ENCODE measurements around the gene STK33.

The STK33 gene

GRCh38 chr11:8352103-8352875 is 241.7 kb downstream of the STK33 start:
- DNase-seq, result no peak

GRCh38 chr11:8351223-8351622 is 242.8 kb downstream of the STK33 start:
- DNase-seq, result no peak

GRCh38 chr11:8347978-8348377 is 246.1 kb downstream of the STK33 start:
- DNase-seq, result no peak

- no peak for DNase-seq
Measured at GRCh38 chr11:8346157-8346755, 247.8 kb downstream of the STK33 start.

- DNase-seq, result no peak
Measured at GRCh38 chr11:8345179-8345578, 248.8 kb downstream of the STK33 start.

GRCh38 chr11:8344346-8344745 is 249.7 kb downstream of the STK33 start:
- no peak for DNase-seq

- peak; percentile 21 for DNase-seq
Measured at GRCh38 chr11:8342821-8343681, 251.0 kb downstream of the STK33 start.

- DNase-seq, result no peak
Measured at GRCh38 chr11:8341996-8342395, 252.0 kb downstream of the STK33 start.
